Measurements from ENCODE around the gene PCSK2.

- TF ChIP-seq, protein P1, sequence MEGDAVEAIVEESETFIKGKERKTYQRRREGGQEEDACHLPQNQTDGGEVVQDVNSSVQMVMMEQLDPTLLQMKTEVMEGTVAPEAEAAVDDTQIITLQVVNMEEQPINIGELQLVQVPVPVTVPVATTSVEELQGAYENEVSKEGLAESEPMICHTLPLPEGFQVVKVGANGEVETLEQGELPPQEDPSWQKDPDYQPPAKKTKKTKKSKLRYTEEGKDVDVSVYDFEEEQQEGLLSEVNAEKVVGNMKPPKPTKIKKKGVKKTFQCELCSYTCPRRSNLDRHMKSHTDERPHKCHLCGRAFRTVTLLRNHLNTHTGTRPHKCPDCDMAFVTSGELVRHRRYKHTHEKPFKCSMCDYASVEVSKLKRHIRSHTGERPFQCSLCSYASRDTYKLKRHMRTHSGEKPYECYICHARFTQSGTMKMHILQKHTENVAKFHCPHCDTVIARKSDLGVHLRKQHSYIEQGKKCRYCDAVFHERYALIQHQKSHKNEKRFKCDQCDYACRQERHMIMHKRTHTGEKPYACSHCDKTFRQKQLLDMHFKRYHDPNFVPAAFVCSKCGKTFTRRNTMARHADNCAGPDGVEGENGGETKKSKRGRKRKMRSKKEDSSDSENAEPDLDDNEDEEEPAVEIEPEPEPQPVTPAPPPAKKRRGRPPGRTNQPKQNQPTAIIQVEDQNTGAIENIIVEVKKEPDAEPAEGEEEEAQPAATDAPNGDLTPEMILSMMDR (IDR thresholded peaks at IDR 0.05; ENCODE audit: poor library complexity, severe bottlenecking): no peak
- TF ChIP-seq RAD21 (conservative IDR thresholded peaks at IDR 0.05) (no peak), MXI1 (conservative IDR thresholded peaks at IDR 0.05; ENCODE audit: poor library complexity, severe bottlenecking) (no peak)
These were observed 49.5 kb upstream of the PCSK2 start for GRCh38 chr20:17177341-17177740.
